ENCODE data around the gene RELB. TPM values are rescaled to one million over a fixed set of nuclear protein-coding genes. Genes with fewer than 3 reads are reported as not detected.

Gene RELB
- total RNA-seq, 1 donor from 2014 or later = 2.9 TPM

DNA sequence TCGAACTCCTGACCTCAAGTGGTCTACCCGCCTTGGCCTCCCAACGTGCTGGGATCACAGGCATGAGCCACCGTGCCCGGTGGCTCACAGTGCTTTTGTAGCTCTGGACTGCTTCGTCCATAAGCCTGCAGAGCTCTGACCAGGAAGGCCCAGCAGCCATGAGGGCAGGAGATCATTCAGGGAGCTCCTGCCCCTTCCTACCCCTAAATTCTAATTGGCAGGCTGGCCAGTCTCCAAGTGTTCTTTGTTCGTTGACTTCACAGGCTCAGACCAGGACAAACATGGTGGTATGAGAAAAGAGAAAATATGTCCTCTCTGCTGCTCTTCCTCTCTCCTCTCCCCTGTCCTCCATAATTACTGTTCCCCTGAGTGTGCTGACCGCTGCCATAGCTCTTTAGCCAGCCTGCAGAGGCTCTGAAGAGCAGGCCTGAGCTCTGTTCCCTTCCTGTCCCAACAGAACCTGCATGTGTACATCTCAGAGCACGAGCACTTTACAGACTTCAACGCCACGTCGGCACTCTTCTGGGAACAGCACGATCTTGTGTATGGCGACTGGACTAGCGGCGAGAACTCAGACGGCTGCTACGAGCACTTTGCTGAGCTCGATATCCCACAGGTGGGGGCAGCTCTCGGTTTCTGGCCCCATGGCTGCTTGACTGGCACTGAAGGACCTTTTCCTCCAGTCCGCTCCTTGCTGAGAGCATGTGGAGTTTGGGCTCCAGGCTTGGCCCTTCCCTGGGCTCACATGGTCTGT is 27.1 kb upstream of the RELB start:
- no peak overlapping the region for H3K4me3 ChIP-seq
- no peaks in the 10 kb centered on the region for H3K4me1 ChIP-seq
- TF ChIP-seq, protein P1, sequence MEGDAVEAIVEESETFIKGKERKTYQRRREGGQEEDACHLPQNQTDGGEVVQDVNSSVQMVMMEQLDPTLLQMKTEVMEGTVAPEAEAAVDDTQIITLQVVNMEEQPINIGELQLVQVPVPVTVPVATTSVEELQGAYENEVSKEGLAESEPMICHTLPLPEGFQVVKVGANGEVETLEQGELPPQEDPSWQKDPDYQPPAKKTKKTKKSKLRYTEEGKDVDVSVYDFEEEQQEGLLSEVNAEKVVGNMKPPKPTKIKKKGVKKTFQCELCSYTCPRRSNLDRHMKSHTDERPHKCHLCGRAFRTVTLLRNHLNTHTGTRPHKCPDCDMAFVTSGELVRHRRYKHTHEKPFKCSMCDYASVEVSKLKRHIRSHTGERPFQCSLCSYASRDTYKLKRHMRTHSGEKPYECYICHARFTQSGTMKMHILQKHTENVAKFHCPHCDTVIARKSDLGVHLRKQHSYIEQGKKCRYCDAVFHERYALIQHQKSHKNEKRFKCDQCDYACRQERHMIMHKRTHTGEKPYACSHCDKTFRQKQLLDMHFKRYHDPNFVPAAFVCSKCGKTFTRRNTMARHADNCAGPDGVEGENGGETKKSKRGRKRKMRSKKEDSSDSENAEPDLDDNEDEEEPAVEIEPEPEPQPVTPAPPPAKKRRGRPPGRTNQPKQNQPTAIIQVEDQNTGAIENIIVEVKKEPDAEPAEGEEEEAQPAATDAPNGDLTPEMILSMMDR (IDR thresholded peaks at IDR 0.05) = no peak
- TF ChIP-seq POLR2A (IDR thresholded peaks at IDR 0.05) = no peak
- TF ChIP-seq POLR2AphosphoS5 (IDR thresholded peaks at IDR 0.05; ENCODE audit: insufficient read depth in 1 of 2, low read depth in 1 of 2) = no peak
- intact Hi-C loops (cut with DNase I) = no loop called here
- peaks cover 0 to 54% of the 10 kb centered on the region in 2 donors for H3K36me3 ChIP-seq
- no peaks in the 10 kb centered on the region for H3K9me3 ChIP-seq
- DNase-seq (ENCODE audit: extremely low spot score in 2 of 2) = no peak
- no peak overlapping the region for H3K27ac ChIP-seq
- no peaks in the 10 kb centered on the region for H3K27me3 ChIP-seq

DNA sequence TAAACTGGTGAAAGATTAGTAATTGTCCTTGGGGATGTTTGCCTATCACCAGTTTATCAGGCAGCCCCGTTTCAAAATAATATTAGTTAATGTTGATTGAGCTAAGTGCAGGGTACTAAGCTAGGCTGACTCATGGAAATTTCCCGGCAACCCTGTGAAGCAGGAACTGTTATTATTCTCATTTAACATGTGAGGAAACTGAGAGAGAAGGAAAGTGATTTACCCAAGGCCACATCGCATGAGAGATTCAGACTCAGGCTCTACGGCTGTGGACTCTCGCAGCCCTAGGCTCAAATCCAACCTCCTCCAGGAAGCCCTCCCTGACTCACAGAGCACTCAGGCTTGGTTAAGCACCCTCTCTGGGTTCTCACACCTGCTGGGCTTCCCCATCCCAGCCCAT is 26.4 kb upstream of the RELB start:
- DNase-seq (ENCODE audit: extremely low spot score in 2 of 2) = no peak
- Histone ChIP-seq H3K36me3 (peaks cover 0 to 61% of the 10 kb centered on the region in 2 donors), H3K9me3 (no peaks in the 10 kb centered on the region), H3K4me1 (no peaks in the 10 kb centered on the region), H3K27ac (no peak overlapping the region), H3K4me3 (no peak overlapping the region), H3K27me3 (no peaks in the 10 kb centered on the region)
- TF ChIP-seq POLR2AphosphoS5 (IDR thresholded peaks at IDR 0.05; ENCODE audit: insufficient read depth in 1 of 2, low read depth in 1 of 2) (no peak), POLR2A (IDR thresholded peaks at IDR 0.05) (no peak)
- TF ChIP-seq, protein P1 (IDR thresholded peaks at IDR 0.05) = no peak
- intact Hi-C loops (cut with DNase I) = no loop called here

DNA sequence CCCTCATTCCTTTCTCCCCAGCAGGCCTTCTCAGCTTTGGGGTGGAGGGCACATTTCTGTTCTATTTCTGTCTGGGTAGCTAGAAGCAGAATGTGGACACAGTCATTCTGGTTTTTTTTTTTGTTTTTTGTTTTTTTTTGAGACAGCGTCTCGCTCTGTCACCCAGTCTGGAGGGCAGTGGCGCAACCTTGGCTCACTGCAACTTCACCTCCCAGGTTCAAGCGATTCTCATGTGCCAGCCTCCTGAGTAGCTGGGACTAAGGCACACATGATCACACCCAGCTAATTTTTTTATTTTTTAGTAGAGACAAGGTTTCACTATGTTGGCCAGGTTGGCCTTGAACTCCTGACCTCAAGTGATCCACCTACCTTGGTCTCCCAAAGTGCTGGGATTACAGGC is 25.8 kb upstream of the RELB start:
- Histone ChIP-seq H3K4me1 (no peaks in the 10 kb centered on the region), H3K4me3 (no peak overlapping the region), H3K9me3 (no peaks in the 10 kb centered on the region), H3K36me3 (peaks cover 0 to 65% of the 10 kb centered on the region in 2 donors), H3K27ac (no peak overlapping the region), H3K27me3 (no peaks in the 10 kb centered on the region)
- TF ChIP-seq POLR2AphosphoS5 (IDR thresholded peaks at IDR 0.05; ENCODE audit: insufficient read depth in 1 of 2, low read depth in 1 of 2) (no peak), POLR2A (IDR thresholded peaks at IDR 0.05) (no peak)
- TF ChIP-seq, protein P1 (IDR thresholded peaks at IDR 0.05) = no peak
- intact Hi-C loops (cut with DNase I) = no loop called here
- DNase-seq (ENCODE audit: extremely low spot score in 2 of 2) = no peak

DNA sequence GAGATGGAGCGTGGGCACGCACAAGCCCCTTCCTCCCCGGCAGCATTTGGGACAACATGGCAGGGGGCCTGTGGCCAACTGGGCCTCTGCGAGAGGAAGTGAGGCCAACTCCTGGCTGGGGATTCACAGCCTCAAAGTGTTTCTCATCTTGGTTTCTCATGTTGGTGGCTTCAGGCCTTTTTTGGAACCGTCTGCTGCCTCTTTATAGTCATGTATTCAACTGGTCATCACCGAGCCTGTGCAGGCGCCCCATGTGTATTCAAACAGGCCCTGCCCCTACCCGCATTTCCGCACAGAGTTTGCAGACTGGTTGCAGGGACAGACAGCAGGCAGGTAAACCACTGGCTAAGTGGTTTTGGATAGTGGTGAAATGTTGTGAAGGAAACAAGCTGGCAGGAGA is 17.3 kb upstream of the RELB start:
- intact Hi-C loops (cut with DNase I) = no loop called here
- no peaks in the 10 kb centered on the region for H3K9me3 ChIP-seq
- TF ChIP-seq, protein P1 (IDR thresholded peaks at IDR 0.05) = no peak
- no peak for TF ChIP-seq POLR2AphosphoS5 (IDR thresholded peaks at IDR 0.05; ENCODE audit: insufficient read depth in 1 of 2, low read depth in 1 of 2)
- TF ChIP-seq POLR2A (IDR thresholded peaks at IDR 0.05) = no peak
- H3K27ac ChIP-seq = no peak overlapping the region
- H3K27me3 ChIP-seq = no peaks in the 10 kb centered on the region
- no peak overlapping the region for H3K4me3 ChIP-seq
- H3K4me1 ChIP-seq = no peaks in the 10 kb centered on the region
- peaks cover 0 to 71% of the 10 kb centered on the region in 2 donors for H3K36me3 ChIP-seq
- no peak for DNase-seq (ENCODE audit: extremely low spot score in 2 of 2)

- Histone ChIP-seq H3K9me3 (no peaks in the 10 kb centered on the region), H3K36me3 (peaks cover 0 to 71% of the 10 kb centered on the region in 2 donors), H3K27me3 (no peaks in the 10 kb centered on the region), H3K4me1 (no peaks in the 10 kb centered on the region), H3K27ac (no peak overlapping the region), H3K4me3 (no peak overlapping the region)
- intact Hi-C loops (cut with DNase I) = no loop called here
- TF ChIP-seq POLR2AphosphoS5 (IDR thresholded peaks at IDR 0.05; ENCODE audit: insufficient read depth in 1 of 2, low read depth in 1 of 2) = no peak
- TF ChIP-seq POLR2A (IDR thresholded peaks at IDR 0.05) = no peak
- TF ChIP-seq, protein P1 (IDR thresholded peaks at IDR 0.05) = no peak
- no peak for DNase-seq (ENCODE audit: extremely low spot score in 2 of 2)
These were observed 15.8 kb upstream of the RELB start for GRCh38 chr19:44985445-44985844.

All from vagina (tissue), 2 donors.